Upper lobe of left lung (tissue), 4 donors: ENCODE results near the gene DLGAP5.

Experiments
- CTCF ChIP-seq, 6 experiments: fragments of 450-650 bp in 4 of 6; fragments of 200-600 bp in 2 of 6; sonication (generic) in 2 of 6; IDR thresholded peaks; one replicate each; pipeline ENCODE4 v1.5.1; 2016 to 2019; ENCODE audit warnings: antibody characterized with exemption in 6 of 6
- EP300 ChIP-seq, 4 donors: sonication (generic); formaldehyde crosslinking; IDR thresholded peaks; one replicate each; pipeline ENCODE4 v1.5.1; 2017; ENCODE audit warnings: antibody characterized with exemption in 4 of 4, control low read depth in 2 of 4
- POLR2A ChIP-seq, 4 donors: fragments of 450-650 bp; IDR thresholded peaks; one replicate each; pipeline ENCODE4 v1.5.1; 2016 to 2017; ENCODE audit warnings: antibody characterized with exemption in 4 of 4, mild to moderate bottlenecking in 2 of 4
- POLR2AphosphoS5 ChIP-seq, 2 donors: sonication (generic); formaldehyde crosslinking; IDR thresholded peaks; one replicate each; pipeline ENCODE4 v1.5.1; 2017; ENCODE audit warnings: antibody characterized with exemption in 2 of 2

DNA sequence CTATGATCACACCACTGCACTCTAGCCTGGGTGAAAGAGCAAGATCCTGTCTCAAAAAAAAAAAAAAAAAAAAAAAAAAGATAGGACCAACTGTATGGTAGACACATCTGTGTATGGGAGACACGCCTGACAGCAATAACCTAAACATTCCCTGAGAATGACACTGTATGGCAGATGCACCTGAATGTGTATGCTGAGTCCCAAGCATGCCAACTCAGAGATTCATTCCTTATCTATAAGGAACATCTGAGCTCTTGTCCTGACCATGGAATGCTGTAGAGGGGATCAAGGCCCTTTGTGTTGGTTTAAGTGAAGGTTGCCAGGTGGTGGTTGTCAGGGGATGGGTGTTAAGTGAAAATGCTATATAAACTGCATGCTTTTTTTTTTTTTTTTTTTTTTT lies 81.5 kb downstream of the DLGAP5 start:
- TF ChIP-seq EP300 (IDR thresholded peaks at IDR 0.05) (no peak), POLR2AphosphoS5 (IDR thresholded peaks at IDR 0.05) (no peak), CTCF (IDR thresholded peaks at IDR 0.05) (no peak), POLR2A (IDR thresholded peaks at IDR 0.05) (no peak)
